Measurements from ENCODE around the gene NPFFR1.
A peak's percentile ranks its signal among the peaks of the same experiment; 100 is the strongest.

NPFFR1 gene

GRCh38 chr10:70324951-70325781 is 41.4 kb upstream of the NPFFR1 start (continued):
- TF ChIP-seq ZFHX2 (tag by site-specific recombination; conservative IDR thresholded peaks at IDR 0.05) = peak; percentile 30

DNA sequence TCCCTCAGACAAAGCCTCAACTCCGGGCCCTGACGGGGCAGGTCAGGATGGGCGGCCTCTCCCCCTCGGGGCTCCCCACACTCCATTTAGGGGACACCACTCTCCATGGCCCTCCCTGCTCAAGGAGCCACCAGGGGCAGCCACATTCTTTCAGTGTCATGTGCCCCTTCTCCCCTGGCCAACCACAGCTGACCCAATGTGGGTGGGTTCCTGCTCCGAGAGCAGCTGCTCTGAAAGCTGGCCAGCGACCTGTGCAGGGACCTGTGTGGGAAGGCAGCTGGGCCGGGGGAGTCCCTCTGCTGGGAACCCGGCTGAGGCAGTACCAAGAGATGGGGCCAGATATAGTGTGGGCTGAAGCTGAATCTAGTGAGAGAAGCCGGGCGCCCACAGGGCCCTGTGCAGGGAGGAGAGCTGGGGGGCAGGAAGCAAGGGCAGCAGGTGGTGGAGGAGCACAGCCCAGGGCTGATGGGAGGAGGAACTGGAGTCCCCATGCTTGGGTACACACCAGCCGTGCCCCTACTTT is 40.6 kb upstream of the NPFFR1 start:
- POLR2A ChIA-PET = no interaction called here
- H3K4me1 ChIP-seq (ENCODE audit: control insufficient read depth, insufficient read depth, low read length) = no peaks in the 10 kb centered on the region

More for the DNA sequence above, 40.6 kb upstream of the NPFFR1 start:
- Histone ChIP-seq H3K36me3 (ENCODE audit: control insufficient read depth in 2 of 2, insufficient read depth in 1 of 2, low read length in 2 of 2) (no peaks in the 10 kb centered on the region), H3K9me3 (ENCODE audit: control insufficient read depth, insufficient read depth, low read depth, low read length) (no peaks in the 10 kb centered on the region), H3K27ac (ENCODE audit: extremely low read depth, low read depth, low read length) (no peak overlapping the region), H3K4me3 (ENCODE audit: low read depth, low read length) (no peak overlapping the region)
- CTCF ChIA-PET = interaction anchor here (0.6 to 1.0 kb wide), 4 partner anchors 9 to 556 kb away, joined by 3 read pairs; partner anchors contain the start of gene TYSND1
- TF ChIP-seq ZNF341 (tag by site-specific recombination; IDR thresholded peaks at IDR 0.05; ENCODE audit: low read depth) = no peak
- no peak for TF ChIP-seq KLF9 (tag by site-specific recombination; IDR thresholded peaks at IDR 0.05; ENCODE audit: low read depth)
- no peak for TF ChIP-seq ZNF223 (tag by site-specific recombination; IDR thresholded peaks at IDR 0.05)
- TF ChIP-seq, protein P1, sequence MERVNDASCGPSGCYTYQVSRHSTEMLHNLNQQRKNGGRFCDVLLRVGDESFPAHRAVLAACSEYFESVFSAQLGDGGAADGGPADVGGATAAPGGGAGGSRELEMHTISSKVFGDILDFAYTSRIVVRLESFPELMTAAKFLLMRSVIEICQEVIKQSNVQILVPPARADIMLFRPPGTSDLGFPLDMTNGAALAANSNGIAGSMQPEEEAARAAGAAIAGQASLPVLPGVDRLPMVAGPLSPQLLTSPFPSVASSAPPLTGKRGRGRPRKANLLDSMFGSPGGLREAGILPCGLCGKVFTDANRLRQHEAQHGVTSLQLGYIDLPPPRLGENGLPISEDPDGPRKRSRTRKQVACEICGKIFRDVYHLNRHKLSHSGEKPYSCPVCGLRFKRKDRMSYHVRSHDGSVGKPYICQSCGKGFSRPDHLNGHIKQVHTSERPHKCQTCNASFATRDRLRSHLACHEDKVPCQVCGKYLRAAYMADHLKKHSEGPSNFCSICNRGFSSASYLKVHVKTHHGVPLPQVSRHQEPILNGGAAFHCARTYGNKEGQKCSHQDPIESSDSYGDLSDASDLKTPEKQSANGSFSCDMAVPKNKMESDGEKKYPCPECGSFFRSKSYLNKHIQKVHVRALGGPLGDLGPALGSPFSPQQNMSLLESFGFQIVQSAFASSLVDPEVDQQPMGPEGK (tag by site-specific recombination; IDR thresholded peaks at IDR 0.05) = no peak
- no peak for TF ChIP-seq ZBTB20 (tag by site-specific recombination; IDR thresholded peaks at IDR 0.05)
- no peak for TF ChIP-seq ZSCAN5A (tag by site-specific recombination; IDR thresholded peaks at IDR 0.05)
- TF ChIP-seq ZNF280D (tag by site-specific recombination; IDR thresholded peaks at IDR 0.05) = no peak
- TF ChIP-seq ZXDB (tag by site-specific recombination; IDR thresholded peaks at IDR 0.05) = no peak
- no peak for TF ChIP-seq ZNF416 (tag by site-specific recombination; IDR thresholded peaks at IDR 0.05)
- TF ChIP-seq ZFHX2 (tag by site-specific recombination; conservative IDR thresholded peaks at IDR 0.05) = peak; percentile 78
- TF ChIP-seq ZSCAN23 (tag by site-specific recombination; IDR thresholded peaks at IDR 0.05) = no peak
- TF ChIP-seq ZNF335 (tag by site-specific recombination; conservative IDR thresholded peaks at IDR 0.05) = no peak
- peak; percentile 91 for TF ChIP-seq EGR2 (tag by site-specific recombination; IDR thresholded peaks at IDR 0.05; ENCODE audit: low read depth)
- TF ChIP-seq ZNF398 (tag by site-specific recombination; IDR thresholded peaks at IDR 0.05) = no peak

All from HEK293 (cell line).